Measurements from ENCODE around the gene PANK3. TPM values are rescaled to one million over a fixed set of nuclear protein-coding genes. Genes with fewer than 3 reads are reported as not detected.

Gene PANK3
- total and polyA plus RNA-seq, 8 donors, result 4.8 to 104 (median 12.2) TPM

- intact Hi-C loops (cut with DNase I; ENCODE audit: low total_unique reads), result no loop called here
- peaks cover 12 to 74% (median 63%) of the 10 kb centered on the region in 4 donors for H3K36me3 ChIP-seq
- H3K4me3 ChIP-seq, result no peak overlapping the region
- TF ChIP-seq CTCF (IDR thresholded peaks at IDR 0.05), result no peak
- no peak for TF ChIP-seq POLR2AphosphoS5 (IDR thresholded peaks at IDR 0.05)
- no peaks in the 10 kb centered on the region for H3K4me1 ChIP-seq
- 88 to 95% (median 90%) methylated on average over 2 of the region's 2 CpGs for WGBS, 5 donors
- H3K27me3 ChIP-seq, result no peaks in the 10 kb centered on the region
- no peaks in the 10 kb centered on the region for H3K9me3 ChIP-seq
- no peak overlapping the region for H3K27ac ChIP-seq
- DNase-seq, result no peak
Observed at GRCh38 chr5:168553377-168554130, 25.6 kb downstream of the PANK3 start.

GRCh38 chr5:168552146-168552545 lies 27.0 kb downstream of the PANK3 start:
- 49 to 66% (median 62%) methylated on average over 1 of the region's 1 CpG for WGBS, 5 donors
- H3K4me3 ChIP-seq, result no peak overlapping the region
- peaks cover 2 to 70% (median 51%) of the 10 kb centered on the region in 4 donors for H3K36me3 ChIP-seq
- H3K27me3 ChIP-seq, result no peaks in the 10 kb centered on the region
- peak in 1 of 2 donors; percentile 19 for DNase-seq
- no peaks in the 10 kb centered on the region for H3K4me1 ChIP-seq
- TF ChIP-seq CTCF (IDR thresholded peaks at IDR 0.05), result no peak
- no peak for TF ChIP-seq EP300 (IDR thresholded peaks at IDR 0.05)
- no peak for TF ChIP-seq POLR2AphosphoS5 (IDR thresholded peaks at IDR 0.05)
- no peak for TF ChIP-seq POLR2A (IDR thresholded peaks at IDR 0.05)
- H3K27ac ChIP-seq, result no peak overlapping the region
- no peaks in the 10 kb centered on the region for H3K9me3 ChIP-seq
- intact Hi-C loops (cut with DNase I; ENCODE audit: low total_unique reads), result no loop called here

- TF ChIP-seq CTCF (IDR thresholded peaks at IDR 0.05) (no peak), EP300 (IDR thresholded peaks at IDR 0.05) (no peak)
- H3K27ac ChIP-seq, result no peak overlapping the region
- no peaks in the 10 kb centered on the region for H3K27me3 ChIP-seq
- H3K9me3 ChIP-seq, result peaks cover 0 to 2% (median 0%) of the 10 kb centered on the region in 4 donors
- H3K4me3 ChIP-seq, result no peak overlapping the region
- DNase-seq, result no peak
- peaks cover 0 to 67% (median 49%) of the 10 kb centered on the region in 4 donors for H3K36me3 ChIP-seq
- no peaks in the 10 kb centered on the region for H3K4me1 ChIP-seq
- intact Hi-C loops (cut with DNase I; ENCODE audit: low total_unique reads), result no loop called here
Observed at GRCh38 chr5:168550656-168551055, 28.5 kb downstream of the PANK3 start.

- WGBS, 5 donors, result 96 to 98% (median 97%) methylated on average over 7 of the region's 7 CpGs
- TF ChIP-seq EP300 (IDR thresholded peaks at IDR 0.05), result no peak
- no peak for TF ChIP-seq POLR2AphosphoS5 (IDR thresholded peaks at IDR 0.05)
- TF ChIP-seq POLR2A (IDR thresholded peaks at IDR 0.05), result no peak
- TF ChIP-seq CTCF (IDR thresholded peaks at IDR 0.05), result no peak
- Histone ChIP-seq H3K27ac (no peak overlapping the region), H3K36me3 (peaks cover 0 to 58% (median 41%) of the 10 kb centered on the region in 4 donors), H3K4me3 (no peak overlapping the region), H3K27me3 (no peaks in the 10 kb centered on the region), H3K4me1 (no peaks in the 10 kb centered on the region), H3K9me3 (peaks cover 0 to 2% (median 0%) of the 10 kb centered on the region in 4 donors)
- intact Hi-C loops (cut with DNase I; ENCODE audit: low total_unique reads), result no loop called here
- DNase-seq, result no peak
Observed at GRCh38 chr5:168549554-168549953, 29.6 kb downstream of the PANK3 start.
